ENCODE results near the gene AMBRA1. TPM values are rescaled to one million over a fixed set of nuclear protein-coding genes. Genes with fewer than 3 reads are reported as not detected.

The AMBRA1 gene
- total RNA-seq, 4 donors from 2014 or later, result 36.0 to 59.2 (median 51.9) TPM

DNA sequence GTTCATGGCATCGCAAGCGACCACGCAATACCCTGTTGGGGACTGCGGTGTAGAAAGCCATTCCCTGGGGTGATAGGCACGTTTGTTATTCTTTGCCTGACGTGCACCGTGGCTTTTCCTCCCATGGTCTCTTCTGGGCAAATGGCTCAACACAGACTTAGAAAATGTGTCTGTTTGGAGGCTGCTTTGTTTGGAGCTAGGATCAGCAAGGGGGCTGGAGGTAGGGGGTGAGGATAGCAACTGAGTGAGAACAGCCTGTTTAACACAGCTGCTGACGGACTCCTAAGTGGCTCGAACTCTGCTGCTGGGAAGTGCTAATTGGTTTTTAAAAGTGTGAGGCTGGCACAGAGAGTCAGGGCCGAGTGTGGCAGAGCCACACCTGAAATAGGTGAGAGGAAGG, 186.2 kb downstream of the AMBRA1 start:
- H3K4me1 ChIP-seq, result no peaks in the 10 kb centered on the region
- DNase-seq, result no peak
- WGBS, 2 donors, result 79 to 88% methylated on average over 10 of the region's 10 CpGs
- H3K9me3 ChIP-seq, result no peaks in the 10 kb centered on the region
- H3K27ac ChIP-seq, result no peak overlapping the region
- no peak for TF ChIP-seq CTCF (IDR thresholded peaks at IDR 0.05)
- TF ChIP-seq POLR2A (IDR thresholded peaks at IDR 0.05), result no peak
- intact Hi-C loops (cut with DNase I), result no loop called here
- peaks cover 26 to 29% of the 10 kb centered on the region in 2 donors for H3K36me3 ChIP-seq
- H3K4me3 ChIP-seq (replicated peaks in 1 of 3), result no peak overlapping the region
- no peaks in the 10 kb centered on the region for H3K27me3 ChIP-seq

DNA sequence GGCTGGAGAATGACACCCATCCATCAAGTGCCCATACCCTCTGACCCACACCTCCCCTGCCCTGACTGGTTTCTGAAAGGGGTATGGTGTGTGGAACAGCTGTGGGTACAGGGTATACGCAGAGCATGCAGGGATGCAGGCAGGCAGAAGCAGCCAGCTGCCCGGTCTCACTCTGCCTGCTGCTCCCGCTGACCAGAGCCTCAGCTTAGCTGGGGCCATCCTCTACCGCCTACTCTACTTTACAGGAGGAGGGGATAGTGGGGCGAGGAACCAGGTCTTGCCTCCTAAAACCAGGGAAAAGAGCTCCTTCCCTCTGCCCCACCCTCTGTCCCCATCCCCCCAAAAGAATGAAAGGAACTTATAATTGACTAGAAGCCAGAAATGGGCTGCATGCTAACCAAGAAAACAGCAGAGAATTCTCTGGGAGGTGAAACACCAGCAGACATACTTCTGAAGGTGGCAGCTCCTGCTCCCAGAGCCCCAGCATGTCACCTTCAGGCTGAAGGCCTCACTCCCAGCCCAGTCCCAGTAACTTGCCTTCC, 189.3 kb downstream of the AMBRA1 start:
- no peaks in the 10 kb centered on the region for H3K27me3 ChIP-seq
- peaks cover 21 to 23% of the 10 kb centered on the region in 2 donors for H3K36me3 ChIP-seq
- H3K4me3 ChIP-seq (replicated peaks in 1 of 3), result no peak overlapping the region
- intact Hi-C loops (cut with DNase I), result no loop called here
- no peak overlapping the region for H3K27ac ChIP-seq
- H3K4me1 ChIP-seq, result no peaks in the 10 kb centered on the region
- TF ChIP-seq POLR2A (IDR thresholded peaks at IDR 0.05) (no peak), CTCF (IDR thresholded peaks at IDR 0.05) (no peak)
- H3K9me3 ChIP-seq, result no peaks in the 10 kb centered on the region
- 93 to 94% methylated on average over 2 to 5 of the region's 5 CpGs for WGBS, 2 donors
- no peak for DNase-seq

GRCh38 chr11:46402957-46403902, 190.6 kb downstream of the AMBRA1 start:
- TF ChIP-seq POLR2A (IDR thresholded peaks at IDR 0.05) (no peak), CTCF (IDR thresholded peaks at IDR 0.05) (no peak)
- Histone ChIP-seq H3K36me3 (peaks cover 16 to 17% of the 10 kb centered on the region in 2 donors), H3K9me3 (no peaks in the 10 kb centered on the region), H3K27me3 (no peaks in the 10 kb centered on the region), H3K27ac (no peak overlapping the region), H3K4me3 (replicated peaks in 1 of 3) (no peak overlapping the region), H3K4me1 (no peaks in the 10 kb centered on the region)
- no peak for DNase-seq
- 71 to 73% methylated on average over 6 of the region's 6 CpGs for WGBS, 2 donors
- intact Hi-C loops (cut with DNase I), result no loop called here

DNA sequence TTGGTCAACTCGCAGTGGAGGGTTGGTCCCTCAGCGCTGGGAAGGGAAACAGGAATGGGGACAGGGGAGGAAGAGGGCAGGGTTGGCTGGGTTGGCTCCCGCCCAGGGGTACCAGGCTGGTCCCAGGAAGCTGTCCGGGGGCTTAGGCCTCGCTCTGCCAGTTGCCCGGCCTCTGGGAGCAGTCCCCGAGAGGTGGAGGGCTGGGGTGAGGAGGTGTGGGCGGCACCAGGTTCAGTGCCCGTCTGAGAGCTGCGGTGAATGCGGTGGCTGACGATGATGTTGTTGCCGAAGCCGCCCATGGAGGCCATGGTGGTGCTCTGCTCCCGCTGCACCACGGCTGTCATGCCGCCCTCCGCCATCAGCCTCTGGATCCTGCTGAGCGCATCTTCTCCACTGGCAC, 196.3 kb downstream of the AMBRA1 start:
- Histone ChIP-seq H3K36me3 (peaks cover 15 to 16% of the 10 kb centered on the region in 2 donors), H3K4me1 (peaks cover 4 to 6% of the 10 kb centered on the region in 2 donors)
- DNase-seq, result no peak

More for the DNA sequence above, 196.3 kb downstream of the AMBRA1 start:
- Histone ChIP-seq H3K9me3 (no peaks in the 10 kb centered on the region), H3K4me3 (replicated peaks in 1 of 3) (no peak overlapping the region), H3K27ac (no peak overlapping the region), H3K27me3 (no peaks in the 10 kb centered on the region)
- 94 to 96% methylated on average over 14 to 18 of the region's 19 CpGs for WGBS, 2 donors
- no peak for TF ChIP-seq CTCF (IDR thresholded peaks at IDR 0.05)
- TF ChIP-seq POLR2A (IDR thresholded peaks at IDR 0.05), result no peak
- intact Hi-C loops (cut with DNase I), result loop anchor here (10.0 kb wide), 1 partner anchor 217 kb away; the partner anchor contains the start of genes ATG13 and HARBI1
